B cell (primary cell): ENCODE measurements around the gene UNC13A. TPM values are rescaled to one million over a fixed set of nuclear protein-coding genes. Genes with fewer than 3 reads are reported as not detected.

ENCODE experiments used
- ATAC-seq: fragments of 200-7000 bp; cut with Tn5 transposase; one replicate; pipeline ENCODE4 v1.10.0; 2021; ENCODE audit warnings: low read depth, mild to moderate bottlenecking, moderate number of reproducible peaks, moderate library complexity
- CTCF ChIA-PET: fragments of 350-600 bp; sonication (Branson Sonifier 250); formaldehyde crosslinking; loops from one replicate; lab custom pipeline; 2021; ENCODE audit warnings: antibody characterized with exemption, inconsistent platforms; lab: Charles Lee
- POLR2A ChIA-PET: fragments of 350-600 bp; sonication (Branson Sonifier 250); formaldehyde crosslinking; loops from one replicate; lab custom pipeline; 2021; ENCODE audit warnings: antibody characterized with exemption; lab: Charles Lee
- DNase-seq: peaks from one replicate; pipeline ENCODE4 v3.0.0; 2013
- H2AFZ ChIP-seq: 2 replicates; pipeline ENCODE4 v1.6.1; 2012; ENCODE audit warnings: mild to moderate bottlenecking, low read depth, low read length; ENCODE audit not compliant: insufficient read depth, poor library complexity, severe bottlenecking
- H3K27ac ChIP-seq, 2 donors: 1 replicate in 1 of 2; 2 replicates in 1 of 2; pipeline ENCODE4 v1.5.1; 2012 to 2013; ENCODE audit warnings: low read length in 2 of 2, mild to moderate bottlenecking in 2 of 2, moderate library complexity in 1 of 2
- H3K27me3 ChIP-seq, 4 experiments: fragments of 200-600 bp in 1 of 4; sonication (generic) in 1 of 4; replicated peaks in 1 of 4; 1 replicate in 2 of 4; 2 replicates in 2 of 4; pipeline versions ENCODE4 v1.6.1 to v1.7.0; 2013 to 2016; ENCODE audit warnings: low read length in 3 of 4, mild to moderate bottlenecking in 2 of 4, mixed read lengths in 1 of 4, moderate library complexity in 1 of 4; ENCODE audit not compliant: insufficient read depth in 4 of 4, control insufficient read depth in 3 of 4; ENCODE audit errors: control extremely low read depth in 1 of 4
- H3K36me3 ChIP-seq, 2 experiments: replicated peaks in 1 of 2; 1 replicate in 1 of 2; 2 replicates in 1 of 2; pipeline versions ENCODE4 v1.6.1 to v1.7.1; 2013; ENCODE audit warnings: low read length in 1 of 2; ENCODE audit not compliant: insufficient read depth in 2 of 2, control insufficient read depth in 1 of 2; ENCODE audit errors: control extremely low read depth in 1 of 2, extremely low read depth in 1 of 2
- H3K4me1 ChIP-seq, 2 donors: fragments of 200-600 bp in 1 of 2; sonication (generic) in 1 of 2; 1 replicate in 1 of 2; 2 replicates in 1 of 2; pipeline versions ENCODE4 v1.5.1 to v1.6.1; 2013 to 2017; ENCODE audit warnings: low read length in 2 of 2; ENCODE audit not compliant: control insufficient read depth in 2 of 2, insufficient read depth in 2 of 2
- H3K4me2 ChIP-seq: replicated peaks from 2 replicates; pipeline ENCODE3; 2012; ENCODE audit warnings: mild to moderate bottlenecking, low read depth, low read length; ENCODE audit not compliant: poor library complexity, severe bottlenecking
- H3K4me3 ChIP-seq, 5 experiments: fragments of 200-600 bp in 1 of 5; sonication (generic) in 1 of 5; 1 replicate in 3 of 5; 2 replicates in 2 of 5; pipeline versions ENCODE4 v1.5.1 to v1.7.0; 2011 to 2016; ENCODE audit warnings: low read length in 4 of 5, mild to moderate bottlenecking in 4 of 5, low read depth in 2 of 5, control low read depth in 1 of 5, moderate library complexity in 1 of 5; ENCODE audit not compliant: insufficient read depth in 1 of 5; ENCODE audit errors: control extremely low read depth in 1 of 5, extremely low read depth in 1 of 5
- H3K79me2 ChIP-seq: fragments of 200-600 bp; sonication (generic); one replicate; pipeline ENCODE4 v1.6.0; 2016; ENCODE audit warnings: low read length; ENCODE audit not compliant: control insufficient read depth, insufficient read depth
- H3K9ac ChIP-seq: fragments of 200-600 bp; sonication (generic); 2 replicates; pipeline ENCODE4 v1.6.1; 2017; ENCODE audit warnings: mild to moderate bottlenecking, low read length, moderate library complexity
- H3K9me3 ChIP-seq, 3 donors: one replicate each; pipeline versions ENCODE4 v1.6.1 to v1.7.1; 2013; ENCODE audit warnings: low read length in 2 of 3; ENCODE audit not compliant: control insufficient read depth in 2 of 3, insufficient read depth in 1 of 3; ENCODE audit errors: control extremely low read depth in 1 of 3
- H4K20me1 ChIP-seq: 2 replicates; pipeline ENCODE4 v1.6.0; 2012; ENCODE audit warnings: mild to moderate bottlenecking, low read length; ENCODE audit not compliant: insufficient read depth, control insufficient read depth, poor library complexity, severe bottlenecking
- H3K27ac Mint-ChIP-seq: one replicate; pipeline ENCODE4 v1.8.0; 2021; ENCODE audit warnings: mixed read lengths
- H3K27me3 Mint-ChIP-seq: one replicate; pipeline ENCODE4 v1.8.0; 2021; ENCODE audit warnings: mixed read lengths
- H3K4me1 Mint-ChIP-seq: one replicate; pipeline ENCODE4 v1.8.0; 2021; ENCODE audit warnings: mixed read lengths
- H3K4me3 Mint-ChIP-seq: one replicate; pipeline ENCODE4 v1.8.0; 2021; ENCODE audit warnings: mixed read lengths
- H3K9me3 Mint-ChIP-seq: one replicate; pipeline ENCODE4 v1.8.0; 2022; ENCODE audit warnings: mixed read lengths; ENCODE audit not compliant: insufficient read depth
- CTCF ChIP-seq: fragments of 200-600 bp; IDR thresholded peaks from one replicate; pipeline ENCODE4 v1.8.0; 2022; ENCODE audit warnings: antibody characterized with exemption, mild to moderate bottlenecking
- EZH2 ChIP-seq: IDR thresholded peaks from 2 replicates; pipeline ENCODE4 v1.6.1; 2012; ENCODE audit warnings: borderline replicate concordance, low read depth, mild to moderate bottlenecking, moderate library complexity, low read length; ENCODE audit not compliant: insufficient read depth, poor library complexity, severe bottlenecking
- WGBS: methylation state at CpG from one replicate; pipeline ENCODE4 v1.1.5; 2013; ENCODE audit warnings: missing lambda C conversion rate; ENCODE audit not compliant: insufficient coverage; 5-methylcytosine and 5-hydroxymethylcytosine counted together
- intact Hi-C: fragments of 100-400 bp; cut with micrococcal nuclease; formaldehyde crosslinking; loops from one replicate; pipeline ENCODE4 v1.10.0; 2022
- polyA plus RNA-seq: library from polyadenylated mRNA; depleted of rRNA; stranded (reverse); fragments of >200 nt; gene quantifications from 2 replicates; pipeline ENCODE4 v1.2.3, GENCODE V29; 2012
- total RNA-seq, 2 donors: library from RNA; stranded (reverse); fragments of 120-200 nt in 1 of 2; gene quantifications; 1 replicate in 1 of 2; 2 replicates in 1 of 2; pipeline versions ENCODE4 v1.2.3 to v1.2.4, GENCODE V29; 2013 to 2022

Gene UNC13A
- total and polyA plus RNA-seq, 2 donors (not counting 1 experiment from before 2014, with no cell fraction given), result 0.10 TPM; not detected in 1

GRCh38 chr19:17611462-17612244 is 76.5 kb downstream of the UNC13A start:
- Histone ChIP-seq H3K4me1 (peaks cover 9% of the 10 kb centered on the region in 2 donors), H3K4me3 (no peak overlapping the region), H3K36me3 (no peaks in the 10 kb centered on the region), H3K79me2 (no peaks in the 10 kb centered on the region), H3K27ac (no peak overlapping the region), H3K9ac (no peak overlapping the region), H2AFZ (no peak overlapping the region), H3K9me3 (peaks cover 0 to 26% (median 0%) of the 10 kb centered on the region in 3 donors), H3K4me2 (no peak overlapping the region), H3K27me3 (peaks cover 0 to 21% (median 6%) of the 10 kb centered on the region in 4 experiments), H4K20me1 (no peaks in the 10 kb centered on the region)
- Mint-ChIP-seq H3K4me3 (no peak overlapping the region), H3K9me3 (no peaks in the 10 kb centered on the region), H3K27me3 (peaks cover 11% of the 10 kb centered on the region), H3K27ac (no peak overlapping the region), H3K4me1 (peaks cover 7% of the 10 kb centered on the region)
- DNase-seq, result no peak
- intact Hi-C loops, result no loop called here
- CTCF ChIA-PET, result no interaction called here
- WGBS, result 88% methylated on average over 2 of the region's 7 CpGs
- TF ChIP-seq EZH2, result no peak
- no peak for TF ChIP-seq CTCF
- no peak for ATAC-seq
- POLR2A ChIA-PET, result no interaction called here

- intact Hi-C loops, result no loop called here
- DNase-seq, result peak; percentile 39
- 100% methylated on average over 1 of the region's 7 CpGs for WGBS
These were observed 77.8 kb downstream of the UNC13A start for GRCh38 chr19:17610384-17610783.

More at GRCh38 chr19:17610384-17610783, 77.8 kb downstream of the UNC13A start:
- Histone ChIP-seq H4K20me1 (no peaks in the 10 kb centered on the region), H2AFZ (no peak overlapping the region), H3K79me2 (no peaks in the 10 kb centered on the region), H3K9ac (no peak overlapping the region), H3K27me3 (peaks cover 0 to 10% (median 1%) of the 10 kb centered on the region in 4 experiments), H3K9me3 (peaks cover 0 to 29% (median 0%) of the 10 kb centered on the region in 3 donors), H3K4me3 (no peak overlapping the region), H3K27ac (no peak overlapping the region), H3K4me1 (peaks cover 9 to 10% of the 10 kb centered on the region in 2 donors), H3K4me2 (no peak overlapping the region), H3K36me3 (no peaks in the 10 kb centered on the region)
- Mint-ChIP-seq H3K9me3 (no peaks in the 10 kb centered on the region), H3K27ac (no peak overlapping the region), H3K27me3 (peaks cover 11% of the 10 kb centered on the region), H3K4me3 (no peak overlapping the region), H3K4me1 (peaks cover 10% of the 10 kb centered on the region)
- ChIA-PET CTCF (no interaction called here), POLR2A (no interaction called here)
- ATAC-seq, result no peak
- no peak for TF ChIP-seq EZH2
- TF ChIP-seq CTCF, result no peak
